ENCODE data around the gene RNF145.
A peak's percentile ranks its signal among the peaks of the same experiment; 100 is the strongest.
"Not testable (repeated sequence)": the region's sequence is repeated elsewhere in the genome, so short reads cannot be mapped to it uniquely, and the experiment has no call there.

Gene RNF145

GRCh38 chr5:159152876-159153275, 56.5 kb downstream of the RNF145 start:
- no peak for DNase-seq

GRCh38 chr5:159149085-159149484, 60.3 kb downstream of the RNF145 start:
- no peak for DNase-seq

DNA sequence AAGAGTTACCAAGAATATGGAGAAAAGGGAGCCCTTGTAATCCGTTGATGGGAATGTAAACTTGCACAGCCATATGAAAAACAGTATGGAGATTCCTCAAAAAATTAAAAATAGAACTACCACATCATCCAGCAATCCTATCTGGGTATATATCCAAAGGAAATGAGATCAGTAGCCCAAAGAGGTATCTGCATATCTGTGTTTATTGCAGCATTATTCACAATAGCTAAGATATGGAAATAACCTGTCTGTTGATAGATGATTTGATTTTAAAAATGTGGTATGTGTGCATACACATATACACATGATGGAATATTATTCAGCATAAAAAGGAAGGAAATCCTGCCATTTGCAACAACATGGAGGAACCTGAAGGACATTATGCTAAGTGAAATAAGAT, 61.4 kb downstream of the RNF145 start:
- no peak for DNase-seq

DNA sequence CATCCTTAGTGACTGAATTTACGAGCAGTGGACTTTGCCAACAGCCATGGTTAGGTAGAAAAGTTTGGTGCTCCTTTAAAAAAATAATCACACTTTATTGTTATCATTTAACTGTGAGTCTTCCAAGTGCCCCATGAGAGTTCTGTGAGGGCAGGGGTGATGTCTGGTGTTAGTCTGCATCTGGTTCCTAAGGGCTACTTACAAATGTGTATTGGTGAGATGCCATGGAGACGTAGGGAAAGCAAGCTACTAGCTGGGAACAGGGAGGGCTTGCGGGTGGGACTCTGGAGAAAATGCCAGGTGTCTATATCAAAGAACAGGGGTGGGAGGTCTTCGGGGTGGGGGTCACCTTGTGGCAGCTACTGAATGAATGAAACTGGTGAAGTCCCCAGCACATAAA, 62.5 kb downstream of the RNF145 start:
- DNase-seq = no peak

DNA sequence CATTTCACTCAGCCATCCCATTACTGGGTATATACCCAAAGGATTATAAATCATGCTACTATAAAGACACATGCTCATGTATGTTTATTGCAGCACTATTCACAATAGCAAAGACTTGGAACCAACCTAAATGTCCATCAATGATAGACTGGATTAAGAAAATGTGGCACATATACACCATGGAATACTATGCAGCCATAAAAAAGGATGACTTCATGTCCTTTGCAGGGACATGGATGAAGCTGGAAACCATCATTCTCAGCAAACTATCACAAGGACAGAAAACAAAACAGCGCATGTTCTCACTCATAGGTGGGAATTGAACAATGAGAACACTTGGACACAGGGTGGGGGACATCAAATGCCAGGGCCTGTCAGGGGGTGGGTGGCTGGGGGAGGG, 64.2 kb downstream of the RNF145 start:
- not testable (repeated sequence) for DNase-seq

DNA sequence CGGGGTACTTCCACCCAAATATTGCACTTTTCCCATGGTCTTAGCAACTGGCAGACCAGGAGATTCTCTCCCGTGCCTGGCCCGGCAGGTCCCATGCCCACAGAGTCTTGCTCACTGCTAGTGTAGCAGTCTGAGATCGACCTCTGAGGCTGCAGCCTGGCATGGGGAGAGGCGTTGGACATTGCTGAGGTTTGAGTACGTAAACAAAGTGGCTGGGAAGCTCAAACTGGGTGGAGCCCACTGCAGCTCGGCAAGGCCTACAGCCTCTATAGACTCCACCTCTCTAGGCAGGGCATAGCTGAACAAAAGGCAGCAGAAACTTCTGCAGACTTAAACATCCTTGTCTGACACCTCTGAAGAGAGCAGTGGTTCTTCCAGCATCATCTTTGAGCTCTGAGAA, 69.6 kb downstream of the RNF145 start:
- DNase-seq = no peak

GRCh38 chr5:159135896-159136531, 73.3 kb downstream of the RNF145 start:
- no peak for DNase-seq

DNA sequence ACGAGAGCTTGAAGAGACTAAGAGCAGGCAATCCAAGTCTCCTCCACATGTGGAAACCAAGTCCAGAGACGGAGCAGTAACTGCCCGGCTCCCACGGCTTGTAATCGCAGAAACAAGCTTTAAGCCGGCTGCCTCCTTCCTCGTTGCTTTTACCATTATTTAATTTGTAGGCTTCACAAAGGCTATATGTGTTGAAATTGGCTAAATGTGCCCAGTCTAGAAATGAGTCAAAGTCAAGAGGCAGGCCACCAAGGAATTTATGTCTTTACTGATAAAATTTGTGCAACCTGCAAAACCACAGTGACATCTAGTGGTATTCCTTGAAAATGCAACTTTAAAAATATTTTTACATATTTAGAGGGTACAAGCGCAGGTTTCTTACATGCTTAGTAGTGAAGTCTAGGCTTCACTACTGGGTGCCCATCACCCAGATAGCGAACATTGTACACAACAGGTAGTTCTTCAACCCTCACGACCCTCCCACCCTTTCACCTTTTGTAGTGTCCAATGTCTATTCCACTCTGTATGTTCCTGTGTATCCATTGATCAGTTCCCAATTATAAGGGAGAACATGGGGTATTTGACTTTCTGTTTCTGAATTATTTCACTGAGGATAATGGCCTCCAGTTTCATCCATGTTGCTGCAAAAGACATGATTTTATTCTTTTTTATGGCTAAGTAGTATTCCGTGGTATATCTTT, 76.2 kb downstream of the RNF145 start:
- DNase-seq = peak; percentile 45

- no peak for DNase-seq
Observed at GRCh38 chr5:159132429-159133040, 76.8 kb downstream of the RNF145 start.

DNA sequence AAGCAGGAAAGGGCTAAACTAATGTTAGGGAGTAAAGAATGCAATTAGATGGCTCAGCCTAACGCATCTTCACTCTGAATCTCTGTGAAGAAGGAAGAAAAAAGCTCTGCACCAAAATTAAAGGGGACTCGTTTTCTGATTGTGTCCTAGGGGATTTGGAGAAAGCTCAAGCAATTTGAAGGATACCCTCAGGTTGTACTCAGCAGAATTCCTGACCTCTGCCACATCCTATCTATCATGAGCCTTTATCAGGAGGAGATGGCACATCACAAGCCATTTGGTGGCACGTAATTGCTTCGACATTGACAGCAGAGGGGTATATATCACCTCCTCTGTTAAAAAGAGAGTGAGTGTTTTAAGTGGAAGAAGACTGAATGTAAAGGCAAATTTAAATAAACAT, 77.4 kb downstream of the RNF145 start:
- DNase-seq = no peak

DNA sequence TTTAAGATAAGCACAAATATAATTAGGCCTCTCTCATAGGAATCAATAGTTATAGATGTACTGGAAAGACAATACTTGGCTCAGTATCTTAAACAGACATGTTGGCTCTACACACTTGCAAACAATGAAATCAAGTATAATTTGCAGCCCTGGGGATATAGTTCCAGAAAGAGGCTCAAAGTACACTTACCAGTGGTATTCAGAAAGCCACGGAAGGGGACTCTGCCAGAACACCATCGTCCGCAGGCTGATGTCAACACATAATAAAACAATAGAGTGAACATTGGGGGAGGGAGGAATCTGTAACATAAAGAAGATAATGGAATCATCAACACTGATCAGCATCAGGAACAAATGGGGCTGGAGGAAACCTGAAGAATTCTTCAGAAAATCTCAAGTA, 78.5 kb downstream of the RNF145 start:
- no peak for DNase-seq

DNA sequence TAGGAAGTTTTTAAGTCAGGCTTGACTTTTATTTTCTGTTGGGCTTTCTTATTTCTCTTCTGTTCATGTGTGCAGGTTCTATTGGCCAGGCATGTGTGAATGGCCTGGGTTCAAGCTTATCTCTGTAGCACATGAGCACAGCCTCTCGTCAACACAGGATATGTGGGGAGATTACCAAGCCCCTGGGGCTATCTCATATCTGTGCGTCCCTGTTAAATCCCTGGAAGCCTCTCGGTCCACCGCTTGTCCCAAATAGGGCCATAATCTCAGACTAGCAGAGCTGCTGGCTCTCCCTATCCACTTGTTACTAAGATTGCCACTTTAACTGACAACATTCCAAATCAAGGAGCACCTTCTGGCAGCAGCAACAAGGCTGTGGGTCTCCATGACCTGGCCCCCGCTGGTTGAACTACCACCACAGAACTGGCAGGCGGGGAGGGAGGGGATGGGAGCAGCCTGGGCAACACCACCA, 81.2 kb downstream of the RNF145 start:
- no peak for DNase-seq

DNA sequence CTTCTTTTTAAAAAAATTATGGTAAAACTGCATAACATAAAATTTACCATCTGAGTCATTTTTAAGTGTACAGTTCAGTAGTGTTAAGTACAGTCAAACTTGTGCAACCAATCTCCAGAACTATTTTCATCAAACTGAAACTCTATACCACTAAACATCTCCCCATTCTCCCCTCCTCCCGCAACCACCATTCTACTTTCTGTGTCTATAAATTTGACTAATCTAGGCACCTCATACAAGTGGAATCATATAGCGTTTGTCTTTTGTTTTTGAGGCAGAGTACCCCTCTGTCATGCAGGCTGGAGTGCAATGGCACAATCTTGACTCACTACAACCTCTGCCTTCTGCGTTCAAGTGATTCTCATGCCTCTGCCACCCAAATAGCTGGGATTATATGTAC, 85.7 kb downstream of the RNF145 start:
- no peak for DNase-seq

DNA sequence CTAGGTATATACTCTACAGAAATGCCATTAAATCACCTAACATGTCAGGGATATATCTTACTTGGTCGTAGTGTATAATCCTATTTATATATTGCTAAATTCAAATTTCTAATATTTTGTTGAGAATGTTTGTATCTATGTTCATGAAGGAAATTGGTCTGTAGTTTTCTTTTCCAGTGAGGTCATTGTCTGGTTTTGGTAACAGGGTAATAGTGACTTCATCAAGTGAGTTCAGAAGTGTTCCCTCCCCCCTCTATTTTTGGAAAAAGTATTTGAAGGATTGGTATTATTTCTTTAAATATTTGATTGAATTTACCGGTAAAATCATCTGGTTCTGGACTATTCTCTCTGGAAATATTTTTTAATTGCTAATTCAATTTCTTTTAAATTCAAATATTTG, 86.2 kb downstream of the RNF145 start:
- no peak for DNase-seq

DNA sequence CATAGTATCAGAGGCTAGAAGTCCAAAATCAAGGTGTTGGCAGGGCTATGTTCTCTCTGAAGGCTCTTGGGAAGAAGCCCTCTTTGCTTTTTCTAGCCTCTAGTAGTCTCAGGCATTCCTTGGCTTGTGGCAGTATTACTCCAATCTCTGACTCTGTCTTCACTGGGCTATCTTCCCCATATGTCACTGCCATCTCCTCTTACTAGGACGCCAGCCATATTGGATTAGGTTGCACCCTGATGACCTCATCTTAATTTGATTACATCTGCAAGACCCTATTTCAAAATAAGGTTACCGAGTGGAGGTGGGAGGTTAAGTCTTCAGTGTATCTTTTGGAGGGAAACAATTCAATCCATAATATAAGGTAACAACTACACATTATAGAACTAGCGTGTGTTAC, 88.3 kb downstream of the RNF145 start:
- no peak for DNase-seq

DNA sequence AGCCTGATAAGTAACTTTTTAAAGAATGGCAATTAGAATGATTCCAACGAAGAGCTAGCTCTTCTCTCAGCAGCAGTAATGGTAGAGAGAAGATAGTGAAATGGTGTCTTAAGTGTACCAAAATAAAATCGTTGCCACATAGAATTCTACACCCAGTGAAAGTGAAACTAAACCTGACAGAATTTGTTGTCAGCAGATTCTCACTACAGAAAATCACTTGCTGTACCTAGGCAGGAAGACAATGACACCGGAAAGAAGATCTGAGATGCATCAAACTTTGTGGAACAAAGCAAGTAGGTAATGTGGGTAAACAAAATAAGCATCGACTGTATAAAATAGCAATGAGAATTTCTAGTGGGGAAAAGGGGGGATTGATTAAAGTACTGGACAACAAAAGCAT, 88.9 kb downstream of the RNF145 start:
- DNase-seq = no peak

GRCh38 chr5:159119842-159120241, 89.5 kb downstream of the RNF145 start:
- not testable (repeated sequence) for DNase-seq

DNA sequence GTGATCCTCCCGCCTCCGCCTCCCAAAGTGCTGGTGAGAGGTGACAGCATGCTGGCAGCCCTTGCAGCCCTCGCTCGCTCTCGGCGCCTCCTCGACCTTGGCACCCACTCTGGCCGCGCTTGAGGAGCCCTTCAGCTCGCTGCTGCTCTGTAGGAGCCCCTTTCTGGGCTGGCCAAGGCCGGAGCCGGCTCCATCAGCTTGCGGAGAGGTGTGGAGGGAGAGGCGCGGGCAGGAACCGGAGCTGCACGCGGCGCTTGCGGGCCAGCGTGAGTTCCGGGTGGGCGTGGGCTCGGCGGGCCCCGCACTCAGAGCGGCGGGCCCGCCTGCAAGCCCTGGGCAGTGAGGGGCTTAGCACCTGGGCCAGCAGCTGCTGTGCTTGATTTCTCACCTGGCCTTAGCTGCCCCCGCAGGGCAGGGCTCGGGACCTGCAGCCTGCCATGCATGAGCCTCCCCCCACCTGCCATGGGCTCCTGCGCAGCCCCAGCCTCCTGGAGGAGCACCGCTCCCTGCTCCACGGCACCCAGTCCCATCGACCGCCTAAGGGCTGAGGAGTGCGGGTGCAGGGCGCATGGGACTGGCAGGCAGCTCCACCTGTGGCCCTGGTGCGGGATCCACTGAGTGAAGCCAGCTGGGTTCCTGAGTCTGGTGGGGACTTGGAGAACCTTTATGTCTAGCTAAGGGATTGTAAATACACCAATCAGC, 90.2 kb downstream of the RNF145 start:
- not testable (repeated sequence) for DNase-seq

- DNase-seq = no peak
Observed at GRCh38 chr5:159113405-159113804, 95.9 kb downstream of the RNF145 start.

DNA sequence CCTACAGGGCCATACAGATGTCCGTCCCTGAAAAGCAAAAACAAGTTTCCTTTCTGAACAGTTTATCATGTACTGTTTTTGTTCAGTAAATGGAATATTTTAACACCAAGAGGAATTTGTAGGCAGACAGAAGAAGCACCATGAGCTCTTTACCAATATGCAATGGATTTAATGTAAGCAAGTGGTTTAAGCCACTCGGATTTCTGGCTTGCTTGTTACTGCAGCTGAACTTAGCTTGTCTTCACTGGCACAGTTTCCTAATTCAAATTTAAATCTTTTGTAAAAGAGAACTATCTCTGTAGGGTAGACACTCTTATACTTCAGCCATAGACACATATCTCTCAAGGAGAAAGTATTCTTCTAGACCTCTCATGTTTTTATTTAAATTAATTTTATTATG, 96.9 kb downstream of the RNF145 start:
- no peak for DNase-seq
